BJ (cell line): ENCODE data around the gene KMO. TPM values are rescaled to one million over a fixed set of nuclear protein-coding genes. Genes with fewer than 3 reads are reported as not detected.

Experiments
- CTCF ChIA-PET: fragments of 350-600 bp; formaldehyde crosslinking; extraction: SDS; loops from one replicate; lab custom pipeline; 2021; ENCODE audit warnings: antibody characterized with exemption, inconsistent platforms; lab: Yijun Ruan, JAX
- POLR2A ChIA-PET: fragments of 300-600 bp; sonication (Branson Sonifier 250); formaldehyde crosslinking; extraction: SDS; loops from one replicate; lab custom pipeline; 2021; ENCODE audit warnings: antibody characterized with exemption; lab: Charles Lee
- DNase-seq: peaks from one replicate; pipeline ENCODE4 v3.0.0-alpha.2; 2011; ENCODE audit warnings: low read depth
- H3K27me3 ChIP-seq: 2 replicates; pipeline ENCODE4 v1.6.0; 2011; ENCODE audit warnings: low read length; ENCODE audit not compliant: control insufficient read depth, insufficient read depth
- H3K36me3 ChIP-seq: 2 replicates; pipeline ENCODE4 v1.5.1; 2011; ENCODE audit warnings: low read length; ENCODE audit not compliant: control insufficient read depth, insufficient read depth
- H3K4me3 ChIP-seq: 2 replicates; pipeline ENCODE4 v1.5.1; 2011; ENCODE audit warnings: low read depth, mild to moderate bottlenecking, control low read depth, low read length
- CTCF ChIP-seq: IDR thresholded peaks from 2 replicates; pipeline ENCODE4 v1.5.1; 2011; ENCODE audit warnings: low read depth, mild to moderate bottlenecking, control low read depth, inconsistent platforms, low read length, moderate library complexity; ENCODE audit not compliant: insufficient read depth
- polyA plus RNA-seq: library from polyadenylated mRNA; depleted of rRNA; stranded (reverse); fragments of >200 nt; gene quantifications from 2 replicates; pipeline ENCODE4 v1.2.3, GENCODE V29; 2011; rRNA removed

Gene KMO
- polyA plus RNA-seq, 1 experiment = not detected

GRCh38 chr1:241644259-241644658 is 112.1 kb downstream of the KMO start:
- TF ChIP-seq CTCF = no peak
- Histone ChIP-seq H3K36me3 (no peaks in the 10 kb centered on the region), H3K4me3 (no peak overlapping the region), H3K27me3 (no peaks in the 10 kb centered on the region)
- ChIA-PET CTCF (interaction anchor here (0.6 kb wide), 1 partner anchor 62 kb away, joined by 3 read pairs; no protein-coding TSS in a partner anchor), POLR2A (no interaction called here)
- no peak for DNase-seq

- ChIA-PET POLR2A (interaction anchor here (0.6 kb wide), 1 partner anchor 122 kb away, joined by 8 read pairs; no protein-coding TSS in a partner anchor), CTCF (no interaction called here)
- Histone ChIP-seq H3K4me3 (no peak overlapping the region), H3K27me3 (no peaks in the 10 kb centered on the region), H3K36me3 (no peaks in the 10 kb centered on the region)
- TF ChIP-seq CTCF = no peak
- DNase-seq = no peak
These were observed 113.0 kb downstream of the KMO start for GRCh38 chr1:241645199-241645598.

Other genes with a start within 250 kb of the KMO start
- gene RGS7, start 175.2 kb upstream of the KMO start, polyA plus RNA-seq = 0.93 and 1.1 TPM in 2 replicates
- gene FH, start 12.6 kb upstream of the KMO start, polyA plus RNA-seq = 57.0 and 77.5 TPM in 2 replicates
- gene CHML, start 108.0 kb downstream of the KMO start, polyA plus RNA-seq = 8.4 and 10.1 TPM in 2 replicates
- 14.1 and 21.9 TPM in 2 replicates for gene OPN3, start 108.0 kb downstream of the KMO start, polyA plus RNA-seq
- gene WDR64, start 119.9 kb downstream of the KMO start, polyA plus RNA-seq = 0.06 TPM in 1 of 2 replicates, not detected in the other